Ishikawa (cell line): ENCODE results near the gene C4B.

Source experiments
- CEBPB ChIP-seq: IDR thresholded peaks from 2 replicates; pipeline ENCODE4 v1.6.1; 2012
- CREB1 ChIP-seq: IDR thresholded peaks from 2 replicates; pipeline ENCODE4 v1.6.1; 2012; ENCODE audit warnings: low read depth
- EGR1 ChIP-seq: IDR thresholded peaks from 2 replicates; pipeline ENCODE4 v1.6.1; 2012
- EP300 ChIP-seq: IDR thresholded peaks from 2 replicates; pipeline ENCODE4 v1.6.1; 2012; ENCODE audit warnings: borderline replicate concordance
- FOXM1 ChIP-seq: IDR thresholded peaks from 2 replicates; pipeline ENCODE4 v1.6.1; 2012; ENCODE audit warnings: low read depth, borderline replicate concordance
- MAX ChIP-seq: IDR thresholded peaks from 2 replicates; pipeline ENCODE4 v1.6.1; 2012
- NFIC ChIP-seq: IDR thresholded peaks from 2 replicates; pipeline ENCODE4 v1.6.1; 2012
- RAD21 ChIP-seq: IDR thresholded peaks from 2 replicates; pipeline ENCODE4 v1.6.1; 2012; ENCODE audit warnings: low read depth
- TAF1 ChIP-seq: IDR thresholded peaks from 2 replicates; pipeline ENCODE4 v1.6.1; 2012; ENCODE audit warnings: low read depth, mild to moderate bottlenecking
- TCF12 ChIP-seq: IDR thresholded peaks from 2 replicates; pipeline ENCODE4 v1.6.1; 2012; ENCODE audit warnings: low read depth
- TEAD4 ChIP-seq: IDR thresholded peaks from 2 replicates; pipeline ENCODE4 v1.6.1; 2012
- YY1 ChIP-seq: IDR thresholded peaks from 2 replicates; pipeline ENCODE4 v1.6.1; 2012; ENCODE audit warnings: low read depth
- ZBTB7A ChIP-seq: IDR thresholded peaks from 2 replicates; pipeline ENCODE4 v1.6.1; 2012; ENCODE audit warnings: low read depth
- TF ChIP-seq, protein P1 (sequence below): IDR thresholded peaks from 2 replicates; pipeline ENCODE4 v1.6.1; 2012; ENCODE audit warnings: low read depth, mild to moderate bottlenecking

C4B gene

GRCh38 chr6:32082935-32083334 lies 68.3 kb downstream of the C4B start:
- TF ChIP-seq CREB1 = no peak
- no peak for TF ChIP-seq TAF1

- TF ChIP-seq CREB1 (no peak), TEAD4 (no peak), TCF12 (no peak), MAX (no peak), EP300 (no peak), ZBTB7A (no peak), CEBPB (no peak), RAD21 (no peak), YY1 (no peak)
- TF ChIP-seq, protein P1, sequence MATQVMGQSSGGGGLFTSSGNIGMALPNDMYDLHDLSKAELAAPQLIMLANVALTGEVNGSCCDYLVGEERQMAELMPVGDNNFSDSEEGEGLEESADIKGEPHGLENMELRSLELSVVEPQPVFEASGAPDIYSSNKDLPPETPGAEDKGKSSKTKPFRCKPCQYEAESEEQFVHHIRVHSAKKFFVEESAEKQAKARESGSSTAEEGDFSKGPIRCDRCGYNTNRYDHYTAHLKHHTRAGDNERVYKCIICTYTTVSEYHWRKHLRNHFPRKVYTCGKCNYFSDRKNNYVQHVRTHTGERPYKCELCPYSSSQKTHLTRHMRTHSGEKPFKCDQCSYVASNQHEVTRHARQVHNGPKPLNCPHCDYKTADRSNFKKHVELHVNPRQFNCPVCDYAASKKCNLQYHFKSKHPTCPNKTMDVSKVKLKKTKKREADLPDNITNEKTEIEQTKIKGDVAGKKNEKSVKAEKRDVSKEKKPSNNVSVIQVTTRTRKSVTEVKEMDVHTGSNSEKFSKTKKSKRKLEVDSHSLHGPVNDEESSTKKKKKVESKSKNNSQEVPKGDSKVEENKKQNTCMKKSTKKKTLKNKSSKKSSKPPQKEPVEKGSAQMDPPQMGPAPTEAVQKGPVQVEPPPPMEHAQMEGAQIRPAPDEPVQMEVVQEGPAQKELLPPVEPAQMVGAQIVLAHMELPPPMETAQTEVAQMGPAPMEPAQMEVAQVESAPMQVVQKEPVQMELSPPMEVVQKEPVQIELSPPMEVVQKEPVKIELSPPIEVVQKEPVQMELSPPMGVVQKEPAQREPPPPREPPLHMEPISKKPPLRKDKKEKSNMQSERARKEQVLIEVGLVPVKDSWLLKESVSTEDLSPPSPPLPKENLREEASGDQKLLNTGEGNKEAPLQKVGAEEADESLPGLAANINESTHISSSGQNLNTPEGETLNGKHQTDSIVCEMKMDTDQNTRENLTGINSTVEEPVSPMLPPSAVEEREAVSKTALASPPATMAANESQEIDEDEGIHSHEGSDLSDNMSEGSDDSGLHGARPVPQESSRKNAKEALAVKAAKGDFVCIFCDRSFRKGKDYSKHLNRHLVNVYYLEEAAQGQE = no peak
These were observed 69.5 kb downstream of the C4B start for GRCh38 chr6:32083812-32084768.

DNA sequence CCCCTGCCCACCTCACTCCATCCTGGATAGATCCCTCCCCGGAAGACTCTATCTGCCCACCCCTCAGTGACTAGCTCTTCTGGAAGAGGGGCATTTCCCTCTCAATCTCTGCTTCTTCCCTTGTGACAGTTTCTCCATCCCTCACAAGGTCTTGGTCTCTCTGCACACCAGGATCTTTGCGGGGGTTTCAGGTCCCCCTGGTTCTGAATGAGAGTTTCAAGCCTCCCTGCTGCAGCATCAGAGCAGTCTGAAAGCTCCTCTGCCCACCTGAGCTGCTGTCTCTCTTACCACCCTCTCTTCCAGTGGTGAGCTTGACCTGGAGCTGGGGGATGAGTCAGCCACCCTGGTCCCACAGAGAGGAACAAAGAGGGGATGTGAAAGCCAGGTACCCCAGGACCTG lies 70.2 kb downstream of the C4B start:
- TF ChIP-seq FOXM1 (no peak), EGR1 (no peak), MAX (no peak), TAF1 (no peak), CEBPB (no peak), TEAD4 (no peak), TCF12 (no peak), ZBTB7A (no peak), YY1 (no peak), NFIC (no peak), RAD21 (no peak)
